Measurements from ENCODE around the gene TTLL9.
A peak's percentile ranks its signal among the peaks of the same experiment; 100 is the strongest.

TTLL9 gene

DNA sequence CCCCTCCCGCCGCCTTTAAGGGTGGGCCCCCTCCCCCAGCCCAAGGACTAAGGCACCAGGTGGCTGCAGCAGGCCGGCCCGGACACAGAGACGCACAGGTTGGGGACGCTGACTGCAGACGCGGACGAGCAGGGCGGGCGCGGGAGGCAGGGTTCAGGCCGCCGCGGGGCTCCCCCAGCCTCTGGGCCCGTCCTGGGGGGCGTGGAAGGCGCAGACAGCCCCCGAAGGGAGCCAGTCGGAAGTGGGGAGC, 9.4 kb upstream of the TTLL9 start:
- H3K9ac ChIP-seq (ENCODE audit: low read length), result no peak overlapping the region
- no peak for DNase-seq
- H3K36me3 ChIP-seq (ENCODE audit: control insufficient read depth in 1 of 2, insufficient read depth in 2 of 2, low read length in 2 of 2), result no peaks in the 10 kb centered on the region
- H4K91ac ChIP-seq (ENCODE audit: low read depth, low read length), result no peak overlapping the region
- no peaks in the 10 kb centered on the region for H3K9me3 ChIP-seq (ENCODE audit: insufficient read depth, low read depth, low read length)
- peak overlapping the region; percentile 24 for H3K14ac ChIP-seq (ENCODE audit: low read length)
- no peak overlapping the region for H2BK120ac ChIP-seq (ENCODE audit: insufficient read depth, low read length, poor library complexity)
- H3K79me1 ChIP-seq (ENCODE audit: low read length), result no peaks in the 10 kb centered on the region
- peaks cover 12 to 14% of the 10 kb centered on the region in 2 experiments for H3K4me1 ChIP-seq (ENCODE audit: control insufficient read depth in 1 of 2, insufficient read depth in 2 of 2, low read length in 2 of 2)
- H2AK5ac ChIP-seq (ENCODE audit: low read length), result no peak overlapping the region
- H3K4me3 ChIP-seq (ENCODE audit: low read depth, low read length), result peak overlapping the region; percentile 62
- no peak overlapping the region for H3K4ac ChIP-seq (ENCODE audit: low read depth, low read length)
- WGBS (ENCODE audit: extremely low coverage, insufficient coverage, insufficient read length), result no CpG with 5 or more reads among the region's 20 CpGs
- no peak overlapping the region for H2BK12ac ChIP-seq (ENCODE audit: low read length)
- no peak overlapping the region for H3K23ac ChIP-seq (ENCODE audit: low read length)
- peak overlapping the region; percentile 59 for H2AFZ ChIP-seq (ENCODE audit: insufficient read depth, low read length, poor library complexity)
- no peak overlapping the region for H3K18ac ChIP-seq (ENCODE audit: low read length)
- no peaks in the 10 kb centered on the region for H3K27me3 ChIP-seq (ENCODE audit: insufficient read depth, low read length)
- no peak overlapping the region for H2BK5ac ChIP-seq (ENCODE audit: low read depth, low read length, poor library complexity)
- no peaks in the 10 kb centered on the region for H3K79me2 ChIP-seq (ENCODE audit: control insufficient read depth, insufficient read depth, low read length, poor library complexity)
- peak overlapping the region; percentile 87 for H3K4me2 ChIP-seq (ENCODE audit: low read length)
- peak overlapping the region; percentile 52 for H4K8ac ChIP-seq (ENCODE audit: low read depth, low read length)
- H3K27ac ChIP-seq (ENCODE audit: low read depth, low read length), result no peak overlapping the region
- H4K12ac ChIP-seq (ENCODE audit: low read depth, low read length), result no peak overlapping the region

DNA sequence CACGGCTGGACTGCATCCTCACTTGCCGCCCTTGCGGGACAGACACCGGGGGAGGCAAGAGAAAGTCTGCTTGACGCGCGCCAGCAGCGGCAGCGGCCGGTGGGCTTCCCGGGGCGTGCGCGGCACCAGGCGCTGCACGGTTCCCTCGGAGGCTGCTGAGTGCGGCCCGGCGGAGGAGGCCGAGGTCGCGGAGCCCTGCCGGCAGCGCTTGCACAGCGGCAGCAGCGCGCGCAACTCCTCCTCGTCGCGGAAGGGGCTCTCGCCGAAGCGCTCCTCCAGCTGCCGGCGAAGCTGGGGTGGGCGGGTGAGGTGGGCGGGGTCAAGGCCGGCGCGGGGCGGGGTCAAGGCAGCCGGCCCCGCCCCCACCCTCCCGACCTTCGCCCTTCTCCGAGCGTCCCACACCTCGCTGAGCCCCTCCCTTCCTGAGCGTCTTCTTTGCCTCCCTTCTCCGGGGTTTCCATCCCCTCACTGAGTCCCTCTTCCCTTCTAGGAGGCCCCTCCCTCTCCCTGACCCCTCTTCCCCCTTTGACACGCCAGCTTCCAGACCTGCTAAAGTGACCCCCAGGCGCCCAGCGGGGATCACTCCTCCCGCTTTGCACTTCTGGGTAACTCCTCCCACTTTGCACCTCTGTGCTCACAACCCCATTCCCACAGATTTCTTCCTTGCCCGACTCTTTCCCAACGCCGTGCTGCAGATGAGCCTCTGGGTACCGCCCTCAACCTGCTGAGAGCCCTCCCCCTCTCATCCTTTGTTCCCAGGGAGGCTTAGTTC, 8.9 kb upstream of the TTLL9 start:
- no CpG with 5 or more reads among the region's 60 CpGs for WGBS (ENCODE audit: extremely low coverage, insufficient coverage, insufficient read length)
- no peak overlapping the region for H4K91ac ChIP-seq (ENCODE audit: low read depth, low read length)
- H3K4me1 ChIP-seq (ENCODE audit: control insufficient read depth in 1 of 2, insufficient read depth in 2 of 2, low read length in 2 of 2), result peaks cover 12 to 14% of the 10 kb centered on the region in 2 experiments
- H3K9ac ChIP-seq (ENCODE audit: low read length), result no peak overlapping the region
- peak; percentile 34 to 61 for DNase-seq
- no peak overlapping the region for H3K27ac ChIP-seq (ENCODE audit: low read depth, low read length)
- peak overlapping the region; percentile 52 for H4K8ac ChIP-seq (ENCODE audit: low read depth, low read length)
- peak overlapping the region; percentile 59 for H2AFZ ChIP-seq (ENCODE audit: insufficient read depth, low read length, poor library complexity)
- H3K4me3 ChIP-seq (ENCODE audit: low read depth, low read length), result peak overlapping the region; percentile 62
- H2BK12ac ChIP-seq (ENCODE audit: low read length), result no peak overlapping the region
- H2AK5ac ChIP-seq (ENCODE audit: low read length), result no peak overlapping the region
- peak overlapping the region; percentile 87 for H3K4me2 ChIP-seq (ENCODE audit: low read length)
- H3K18ac ChIP-seq (ENCODE audit: low read length), result no peak overlapping the region
- H3K9me3 ChIP-seq (ENCODE audit: insufficient read depth, low read depth, low read length), result no peaks in the 10 kb centered on the region
- no peak overlapping the region for H4K12ac ChIP-seq (ENCODE audit: low read depth, low read length)
- H2BK5ac ChIP-seq (ENCODE audit: low read depth, low read length, poor library complexity), result no peak overlapping the region
- H3K14ac ChIP-seq (ENCODE audit: low read length), result peak overlapping the region; percentile 24
- no peak overlapping the region for H3K23ac ChIP-seq (ENCODE audit: low read length)
- H3K79me2 ChIP-seq (ENCODE audit: control insufficient read depth, insufficient read depth, low read length, poor library complexity), result no peaks in the 10 kb centered on the region
- no peaks in the 10 kb centered on the region for H3K36me3 ChIP-seq (ENCODE audit: control insufficient read depth in 1 of 2, insufficient read depth in 2 of 2, low read length in 2 of 2)
- no peak overlapping the region for H2BK120ac ChIP-seq (ENCODE audit: insufficient read depth, low read length, poor library complexity)
- H3K4ac ChIP-seq (ENCODE audit: low read depth, low read length), result no peak overlapping the region
- H3K27me3 ChIP-seq (ENCODE audit: insufficient read depth, low read length), result no peaks in the 10 kb centered on the region
- no peaks in the 10 kb centered on the region for H3K79me1 ChIP-seq (ENCODE audit: low read length)

DNA sequence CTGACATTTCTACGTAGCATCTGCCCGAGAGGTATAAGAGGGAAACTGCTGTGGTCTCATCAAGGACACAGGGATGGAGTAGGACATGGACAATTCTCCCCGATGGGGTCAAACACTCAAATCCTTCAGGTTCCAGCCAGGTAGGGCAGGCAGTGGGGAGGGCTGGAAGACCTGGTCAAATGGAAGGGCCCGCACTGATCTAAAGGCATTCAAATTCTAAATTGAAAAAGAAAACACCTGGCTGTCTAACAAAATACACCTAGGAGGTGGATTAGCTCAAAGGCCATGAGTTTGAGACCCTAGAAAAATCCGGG, 8.3 kb upstream of the TTLL9 start:
- Histone ChIP-seq H4K91ac (ENCODE audit: low read depth, low read length) (no peak overlapping the region), H3K4me2 (ENCODE audit: low read length) (peak overlapping the region; percentile 53), H3K27ac (ENCODE audit: low read depth, low read length) (no peak overlapping the region), H3K23ac (ENCODE audit: low read length) (no peak overlapping the region), H3K9ac (ENCODE audit: low read length) (no peak overlapping the region), H2AFZ (ENCODE audit: insufficient read depth, low read length, poor library complexity) (no peak overlapping the region), H3K4ac (ENCODE audit: low read depth, low read length) (no peak overlapping the region), H3K14ac (ENCODE audit: low read length) (no peak overlapping the region), H3K9me3 (ENCODE audit: insufficient read depth, low read depth, low read length) (no peaks in the 10 kb centered on the region), H4K8ac (ENCODE audit: low read depth, low read length) (no peak overlapping the region), H2BK12ac (ENCODE audit: low read length) (no peak overlapping the region), H3K79me1 (ENCODE audit: low read length) (no peaks in the 10 kb centered on the region), H3K27me3 (ENCODE audit: insufficient read depth, low read length) (no peaks in the 10 kb centered on the region), H2BK120ac (ENCODE audit: insufficient read depth, low read length, poor library complexity) (no peak overlapping the region), H3K79me2 (ENCODE audit: control insufficient read depth, insufficient read depth, low read length, poor library complexity) (no peaks in the 10 kb centered on the region), H3K36me3 (ENCODE audit: control insufficient read depth in 1 of 2, insufficient read depth in 2 of 2, low read length in 2 of 2) (no peaks in the 10 kb centered on the region), H2AK5ac (ENCODE audit: low read length) (no peak overlapping the region), H2BK5ac (ENCODE audit: low read depth, low read length, poor library complexity) (no peak overlapping the region), H3K18ac (ENCODE audit: low read length) (no peak overlapping the region), H4K12ac (ENCODE audit: low read depth, low read length) (no peak overlapping the region), H3K4me1 (ENCODE audit: control insufficient read depth in 1 of 2, insufficient read depth in 2 of 2, low read length in 2 of 2) (peaks cover 12 to 14% of the 10 kb centered on the region in 2 experiments), H3K4me3 (ENCODE audit: low read depth, low read length) (no peak overlapping the region)
- WGBS (ENCODE audit: extremely low coverage, insufficient coverage, insufficient read length), result no CpG with 5 or more reads among the region's 5 CpGs
- DNase-seq, result no peak

- Histone ChIP-seq H3K27ac (ENCODE audit: low read depth, low read length) (no peak overlapping the region), H3K14ac (ENCODE audit: low read length) (no peak overlapping the region), H3K4me1 (ENCODE audit: control insufficient read depth in 1 of 2, insufficient read depth in 2 of 2, low read length in 2 of 2) (peaks cover 12 to 14% of the 10 kb centered on the region in 2 experiments), H3K79me2 (ENCODE audit: control insufficient read depth, insufficient read depth, low read length, poor library complexity) (no peaks in the 10 kb centered on the region), H3K9ac (ENCODE audit: low read length) (no peak overlapping the region), H4K91ac (ENCODE audit: low read depth, low read length) (no peak overlapping the region), H3K4ac (ENCODE audit: low read depth, low read length) (no peak overlapping the region), H3K18ac (ENCODE audit: low read length) (no peak overlapping the region), H3K27me3 (ENCODE audit: insufficient read depth, low read length) (no peaks in the 10 kb centered on the region), H3K9me3 (ENCODE audit: insufficient read depth, low read depth, low read length) (no peaks in the 10 kb centered on the region), H3K4me3 (ENCODE audit: low read depth, low read length) (no peak overlapping the region), H4K12ac (ENCODE audit: low read depth, low read length) (no peak overlapping the region), H2BK120ac (ENCODE audit: insufficient read depth, low read length, poor library complexity) (no peak overlapping the region), H2AFZ (ENCODE audit: insufficient read depth, low read length, poor library complexity) (no peak overlapping the region), H2BK5ac (ENCODE audit: low read depth, low read length, poor library complexity) (no peak overlapping the region), H4K8ac (ENCODE audit: low read depth, low read length) (no peak overlapping the region), H3K79me1 (ENCODE audit: low read length) (no peaks in the 10 kb centered on the region), H3K4me2 (ENCODE audit: low read length) (no peak overlapping the region), H3K23ac (ENCODE audit: low read length) (no peak overlapping the region), H2BK12ac (ENCODE audit: low read length) (no peak overlapping the region), H3K36me3 (ENCODE audit: control insufficient read depth in 1 of 2, insufficient read depth in 2 of 2, low read length in 2 of 2) (no peaks in the 10 kb centered on the region), H2AK5ac (ENCODE audit: low read length) (no peak overlapping the region)
- no CpG with 5 or more reads among the region's 8 CpGs for WGBS (ENCODE audit: extremely low coverage, insufficient coverage, insufficient read length)
- no peak for DNase-seq
Measured at GRCh38 chr20:31862506-31862905, 7.9 kb upstream of the TTLL9 start.
